GM20000 (cell line): Measurements from ENCODE around the gene FKTN.
A peak's percentile ranks its signal among the peaks of the same experiment; 100 is the strongest.

Source experiments
- DNase-seq: peaks from one replicate; pipeline ENCODE4 v3.0.0; 2012; ENCODE audit warnings: low spot score
- CTCF ChIP-seq: IDR thresholded peaks from 2 replicates; pipeline ENCODE4 v1.5.1; 2012; ENCODE audit warnings: mild to moderate bottlenecking, control low read depth; ENCODE audit errors: extremely low read depth, missing control alignments

Gene FKTN

GRCh38 chr9:105593145-105593544 lies 35.2 kb downstream of the FKTN start:
- TF ChIP-seq CTCF = no peak
- no peak for DNase-seq

DNA sequence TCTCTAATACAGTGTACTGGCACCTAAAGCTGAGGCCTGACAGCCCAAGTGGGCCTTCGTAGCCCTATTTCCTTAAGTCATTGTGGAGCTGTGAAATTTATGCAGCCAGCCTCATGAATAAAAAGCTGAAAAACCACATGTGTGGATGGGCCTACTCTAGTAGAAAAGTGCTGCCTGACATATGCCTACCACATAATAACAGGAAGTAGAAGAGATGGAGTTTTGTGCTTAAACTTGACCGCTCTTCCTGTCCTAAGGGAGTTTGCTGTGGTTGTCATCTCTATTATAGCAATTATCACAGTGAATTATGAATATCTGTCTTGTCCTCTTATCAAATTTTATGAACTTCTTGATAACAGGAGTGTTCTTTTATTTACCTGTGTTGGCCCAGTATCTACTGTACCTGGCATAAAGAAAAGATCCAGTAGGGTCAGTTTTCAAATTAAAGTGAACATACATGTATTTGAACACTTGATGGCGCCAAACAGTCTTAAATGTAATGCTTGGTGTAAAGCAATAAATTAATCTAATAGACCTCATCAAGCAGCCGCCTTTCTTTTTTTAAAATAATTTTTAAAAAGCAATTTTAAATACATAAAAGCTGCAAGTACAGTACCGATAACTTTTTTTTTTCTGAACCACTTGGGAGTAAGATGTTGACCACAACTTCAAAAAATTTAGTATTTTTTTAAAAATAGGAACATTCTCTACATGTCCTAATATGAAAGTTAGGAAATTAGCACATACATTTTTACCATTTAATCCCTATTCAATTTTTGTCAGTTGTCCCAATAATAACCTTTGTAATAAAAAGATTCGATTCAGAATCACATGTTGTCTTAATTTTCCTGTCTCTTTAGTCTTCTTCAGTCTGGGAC lies 51.0 kb downstream of the FKTN start:
- TF ChIP-seq CTCF = peak; percentile 28
- DNase-seq = peak; percentile 54

- no peak for TF ChIP-seq CTCF
Observed at GRCh38 chr9:105621001-105621400, 63.1 kb downstream of the FKTN start.

DNA sequence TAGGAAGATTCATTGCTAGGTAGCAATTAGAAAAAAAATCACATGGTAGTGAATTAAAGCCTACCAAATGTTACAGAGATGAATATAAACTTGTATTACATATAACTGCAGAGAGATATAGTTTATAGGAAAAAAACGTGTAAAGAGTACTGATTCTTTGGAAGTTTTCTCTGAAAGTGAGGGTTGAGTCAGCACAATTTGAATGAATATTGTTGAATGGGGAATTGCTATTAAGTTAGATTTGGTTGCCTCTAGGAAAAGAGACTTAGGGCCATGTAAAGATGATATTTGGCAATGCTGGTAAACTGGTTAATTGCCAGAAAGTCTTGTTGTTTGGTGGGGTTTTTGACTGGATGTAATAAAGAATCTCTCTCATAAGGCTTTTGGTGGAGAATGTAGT lies 67.2 kb downstream of the FKTN start:
- DNase-seq = no peak
- no peak for TF ChIP-seq CTCF

More at GRCh38 chr9:105621001-105621400, 63.1 kb downstream of the FKTN start:
- no peak for DNase-seq

DNA sequence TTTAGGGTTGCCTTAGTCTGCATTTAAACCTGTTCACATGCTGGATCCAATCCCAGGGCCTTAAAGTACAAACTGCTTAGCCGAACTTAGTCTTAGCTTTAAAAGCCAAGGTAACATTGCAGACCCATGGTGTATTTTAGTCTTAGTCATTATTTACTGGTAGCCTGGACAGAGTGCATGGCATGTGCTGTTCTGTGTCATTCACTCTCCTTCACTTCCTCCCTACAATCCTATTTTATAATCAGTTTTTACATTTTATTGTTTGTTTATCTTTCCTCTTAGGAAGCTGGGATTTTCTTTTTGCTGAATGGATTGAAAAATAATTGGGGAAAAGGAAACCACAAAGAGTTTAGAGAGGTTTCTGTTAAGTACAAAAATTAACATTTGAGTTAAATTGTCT lies 74.9 kb downstream of the FKTN start:
- DNase-seq = no peak
- TF ChIP-seq CTCF = no peak

- no peak for DNase-seq
- no peak for TF ChIP-seq CTCF
Observed at GRCh38 chr9:105633411-105633810, 75.5 kb downstream of the FKTN start.

DNA sequence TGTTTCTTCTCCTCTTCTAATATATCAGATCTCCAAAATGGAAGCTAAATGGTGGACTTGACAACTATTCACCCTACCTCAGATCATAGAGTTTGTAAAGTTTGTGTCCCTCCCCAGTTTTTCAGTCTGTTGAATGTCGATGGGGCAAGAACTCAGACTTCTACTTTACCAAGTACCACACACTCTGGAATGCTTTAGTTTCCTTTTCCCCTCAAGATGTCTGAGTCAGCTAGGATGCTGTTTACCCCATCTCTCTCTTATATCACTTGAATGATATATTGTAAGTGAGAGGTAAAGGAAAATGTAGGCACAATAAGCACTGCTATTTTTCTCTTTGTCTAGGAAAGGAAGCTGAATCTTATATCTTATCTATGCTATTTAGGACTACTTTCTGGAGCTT lies 78.4 kb downstream of the FKTN start:
- DNase-seq = no peak
- no peak for TF ChIP-seq CTCF
